ENCODE measurements around the gene GRIP1.

Gene GRIP1

GRCh38 chr12:66688846-66689439, 10.1 kb upstream of the GRIP1 start:
- H3K4me3 ChIP-seq (ENCODE audit: low read length), result 0 out of 2 replicates have a peak overlapping the region, but pooled peaks have one; percentile 9
- H3K27ac ChIP-seq (ENCODE audit: low read depth, low read length), result peak overlapping the region; percentile 36; the same call in 1 of the 2 replicates
- H3K79me2 ChIP-seq (ENCODE audit: control insufficient read depth, low read length), result 0 out of 2 replicates have a peak, but pooled peaks cover 3% of the 10 kb centered on the region
- H3K4me2 ChIP-seq (ENCODE audit: low read length), result peak overlapping the region; percentile 34
- H3K4me1 ChIP-seq (ENCODE audit: control insufficient read depth, low read length), result peaks cover 94% of the 10 kb centered on the region
- H3K36me3 ChIP-seq (ENCODE audit: control insufficient read depth, low read length), result no peaks in the 10 kb centered on the region
- H3K9me2 ChIP-seq (replicated peaks; ENCODE audit: control insufficient read depth, low read length), result no peaks in the 10 kb centered on the region
- H3K27me3 ChIP-seq (ENCODE audit: control insufficient read depth, low read length), result no peaks in the 10 kb centered on the region
- H4K20me1 ChIP-seq (ENCODE audit: control insufficient read depth, insufficient read depth, low read depth, low read length), result no peaks in the 10 kb centered on the region
- H3K9me3 ChIP-seq (ENCODE audit: control insufficient read depth, insufficient read depth, low read length), result no peaks in the 10 kb centered on the region
- peaks cover 14% of the 10 kb centered on the region for H3F3A ChIP-seq (ENCODE audit: control insufficient read depth, insufficient read depth)
- no peak for TF ChIP-seq EZH2phosphoT487 (IDR thresholded peaks at IDR 0.05; ENCODE audit: borderline replicate concordance, low read length)
- TF ChIP-seq, protein P1, sequence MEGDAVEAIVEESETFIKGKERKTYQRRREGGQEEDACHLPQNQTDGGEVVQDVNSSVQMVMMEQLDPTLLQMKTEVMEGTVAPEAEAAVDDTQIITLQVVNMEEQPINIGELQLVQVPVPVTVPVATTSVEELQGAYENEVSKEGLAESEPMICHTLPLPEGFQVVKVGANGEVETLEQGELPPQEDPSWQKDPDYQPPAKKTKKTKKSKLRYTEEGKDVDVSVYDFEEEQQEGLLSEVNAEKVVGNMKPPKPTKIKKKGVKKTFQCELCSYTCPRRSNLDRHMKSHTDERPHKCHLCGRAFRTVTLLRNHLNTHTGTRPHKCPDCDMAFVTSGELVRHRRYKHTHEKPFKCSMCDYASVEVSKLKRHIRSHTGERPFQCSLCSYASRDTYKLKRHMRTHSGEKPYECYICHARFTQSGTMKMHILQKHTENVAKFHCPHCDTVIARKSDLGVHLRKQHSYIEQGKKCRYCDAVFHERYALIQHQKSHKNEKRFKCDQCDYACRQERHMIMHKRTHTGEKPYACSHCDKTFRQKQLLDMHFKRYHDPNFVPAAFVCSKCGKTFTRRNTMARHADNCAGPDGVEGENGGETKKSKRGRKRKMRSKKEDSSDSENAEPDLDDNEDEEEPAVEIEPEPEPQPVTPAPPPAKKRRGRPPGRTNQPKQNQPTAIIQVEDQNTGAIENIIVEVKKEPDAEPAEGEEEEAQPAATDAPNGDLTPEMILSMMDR (IDR thresholded peaks at IDR 0.05; ENCODE audit: low read depth, low read length, poor library complexity, severe bottlenecking), result peak; percentile 92

DNA sequence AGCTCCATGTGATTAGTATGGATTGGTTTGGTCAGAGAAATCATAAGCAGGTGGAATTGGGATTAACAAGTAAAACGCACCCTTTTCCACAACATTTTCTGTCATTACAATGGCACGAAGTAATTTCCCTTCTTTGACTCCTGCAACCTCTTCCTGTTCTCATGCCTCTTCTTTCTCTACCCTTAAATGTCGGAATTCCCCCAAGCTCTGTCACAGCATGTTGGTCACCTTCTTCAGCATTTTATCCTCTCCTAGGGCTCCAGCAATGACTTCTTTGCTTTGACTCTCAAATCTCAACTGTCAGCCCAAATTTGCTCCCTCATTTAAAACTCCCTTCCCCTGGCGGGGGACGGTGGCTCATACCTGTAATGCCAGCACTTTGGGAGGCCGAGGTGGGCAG, 5.3 kb upstream of the GRIP1 start:
- Histone ChIP-seq H3K4me2 (ENCODE audit: low read length) (peak overlapping the region; percentile 60), H3F3A (ENCODE audit: control insufficient read depth, insufficient read depth) (0 out of 2 replicates have a peak, but pooled peaks cover 4% of the 10 kb centered on the region), H4K20me1 (ENCODE audit: control insufficient read depth, insufficient read depth, low read depth, low read length) (no peaks in the 10 kb centered on the region), H3K4me3 (ENCODE audit: low read length) (no peak overlapping the region), H3K27me3 (ENCODE audit: control insufficient read depth, low read length) (no peaks in the 10 kb centered on the region), H3K9me3 (ENCODE audit: control insufficient read depth, insufficient read depth, low read length) (no peaks in the 10 kb centered on the region), H3K79me2 (ENCODE audit: control insufficient read depth, low read length) (0 out of 2 replicates have a peak, but pooled peaks cover 3% of the 10 kb centered on the region), H3K36me3 (ENCODE audit: control insufficient read depth, low read length) (no peaks in the 10 kb centered on the region), H3K4me1 (ENCODE audit: control insufficient read depth, low read length) (peaks cover 100% of the 10 kb centered on the region), H3K9me2 (replicated peaks; ENCODE audit: control insufficient read depth, low read length) (no peaks in the 10 kb centered on the region), H3K27ac (ENCODE audit: low read depth, low read length) (no peak overlapping the region)
- no peak for TF ChIP-seq EZH2phosphoT487 (IDR thresholded peaks at IDR 0.05; ENCODE audit: borderline replicate concordance, low read length)
- TF ChIP-seq, protein P1 (IDR thresholded peaks at IDR 0.05; ENCODE audit: low read depth, low read length, poor library complexity, severe bottlenecking), result no peak

DNA sequence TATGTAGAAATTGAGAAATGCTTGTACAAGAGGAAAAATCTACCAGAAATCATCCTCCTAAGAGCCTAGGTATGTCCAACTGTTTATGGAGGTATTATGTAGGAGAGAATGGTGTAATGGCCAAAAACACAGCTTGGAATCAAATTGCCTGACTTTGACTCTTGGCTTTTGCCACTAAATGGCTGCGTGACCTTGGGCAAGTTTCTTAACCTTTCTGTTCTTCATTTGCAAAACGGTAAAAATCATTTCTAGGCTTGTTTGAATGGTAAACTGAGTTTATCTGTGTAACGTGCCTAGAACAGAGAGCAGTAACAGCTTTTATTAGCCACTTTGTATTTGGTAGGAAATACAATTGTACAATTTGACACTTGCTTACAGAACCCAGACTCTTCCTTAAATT, 4.9 kb upstream of the GRIP1 start:
- Histone ChIP-seq H3K4me3 (ENCODE audit: low read length) (no peak overlapping the region; the same call in 1 of the 2 replicates), H3K9me2 (replicated peaks; ENCODE audit: control insufficient read depth, low read length) (no peaks in the 10 kb centered on the region), H4K20me1 (ENCODE audit: control insufficient read depth, insufficient read depth, low read depth, low read length) (no peaks in the 10 kb centered on the region), H3K36me3 (ENCODE audit: control insufficient read depth, low read length) (no peaks in the 10 kb centered on the region), H3K27ac (ENCODE audit: low read depth, low read length) (no peak overlapping the region), H3K9me3 (ENCODE audit: control insufficient read depth, insufficient read depth, low read length) (no peaks in the 10 kb centered on the region), H3K27me3 (ENCODE audit: control insufficient read depth, low read length) (no peaks in the 10 kb centered on the region), H3K4me2 (ENCODE audit: low read length) (peak overlapping the region; percentile 60), H3F3A (ENCODE audit: control insufficient read depth, insufficient read depth) (0 out of 2 replicates have a peak, but pooled peaks cover 4% of the 10 kb centered on the region), H3K4me1 (ENCODE audit: control insufficient read depth, low read length) (peaks cover 100% of the 10 kb centered on the region), H3K79me2 (ENCODE audit: control insufficient read depth, low read length) (peaks cover 6% of the 10 kb centered on the region; the same call in 1 of the 2 replicates)
- TF ChIP-seq EZH2phosphoT487 (IDR thresholded peaks at IDR 0.05; ENCODE audit: borderline replicate concordance, low read length), result no peak
- TF ChIP-seq, protein P1 (IDR thresholded peaks at IDR 0.05; ENCODE audit: low read depth, low read length, poor library complexity, severe bottlenecking), result no peak
